HG02610 (cell line): ENCODE data around the gene PATJ.
"Not testable (repeated sequence)": the region's sequence is repeated elsewhere in the genome, so short reads cannot be mapped to it uniquely, and the experiment has no call there.

Experiments used
- ATAC-seq: cut with Tn5 transposase; IDR thresholded peaks from one replicate; pipeline ENCODE4 v1.9.1; 2021; ENCODE audit warnings: mild to moderate bottlenecking, moderate library complexity; ENCODE audit not compliant: unreplicated experiment

PATJ gene

DNA sequence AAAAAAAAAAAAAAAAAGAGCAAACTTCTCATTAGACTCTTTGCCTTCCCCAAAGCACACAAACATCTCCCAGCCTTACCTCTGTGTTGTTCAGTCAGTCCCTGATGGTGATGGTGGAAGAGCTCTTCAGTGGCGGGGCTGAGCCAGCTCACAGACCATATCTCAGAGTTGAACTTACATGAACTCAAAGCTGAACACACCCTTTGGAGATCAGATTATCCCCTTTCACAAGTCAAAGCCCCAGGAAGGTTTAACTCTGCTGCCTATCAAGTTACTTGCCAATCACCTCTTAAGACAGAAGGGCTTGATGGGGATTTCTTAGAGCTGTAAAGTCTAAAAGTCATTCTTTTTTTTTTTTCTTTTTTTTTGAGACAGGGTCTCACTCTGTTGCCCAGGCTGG, 397.1 kb downstream of the PATJ start:
- ATAC-seq: no peak

DNA sequence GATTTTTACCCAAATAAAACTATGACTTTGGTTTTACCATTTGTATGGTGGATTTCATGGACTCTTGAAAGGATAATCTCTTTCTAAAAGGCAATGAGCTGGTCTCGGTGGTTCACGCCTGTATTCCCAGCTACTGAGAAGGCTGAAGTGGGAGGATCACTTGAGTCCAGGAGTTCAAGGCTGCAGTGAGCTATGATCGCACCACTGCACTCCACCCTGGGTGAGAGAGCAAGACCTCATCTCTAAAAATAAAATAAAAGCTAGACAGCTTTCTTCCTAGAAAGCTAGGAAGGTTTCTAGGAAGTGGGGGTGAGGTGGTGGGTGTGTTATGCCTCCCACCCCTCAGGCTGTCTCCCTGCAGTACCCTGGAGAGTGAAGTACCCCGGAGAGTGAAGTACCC, 398.4 kb downstream of the PATJ start:
- ATAC-seq: no peak

DNA sequence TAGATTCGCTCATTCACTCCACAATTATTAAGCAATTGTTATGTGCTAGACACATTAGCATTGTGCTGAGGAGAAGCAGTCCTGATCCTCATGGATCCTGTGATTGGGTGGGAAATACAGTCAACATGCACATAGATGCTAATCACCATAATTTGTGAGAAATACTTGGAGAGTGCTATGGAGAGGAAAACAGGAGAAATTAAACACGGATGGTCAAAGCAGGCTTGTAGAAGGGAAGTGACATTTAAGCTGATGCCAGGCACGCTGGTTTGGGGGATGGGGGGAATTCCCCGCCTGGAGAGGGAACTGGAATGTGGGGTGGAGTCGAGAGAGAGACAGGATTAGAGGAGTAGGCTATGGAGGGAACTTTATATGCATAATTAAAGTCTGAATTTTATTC, 400.2 kb downstream of the PATJ start:
- no peak for ATAC-seq

DNA sequence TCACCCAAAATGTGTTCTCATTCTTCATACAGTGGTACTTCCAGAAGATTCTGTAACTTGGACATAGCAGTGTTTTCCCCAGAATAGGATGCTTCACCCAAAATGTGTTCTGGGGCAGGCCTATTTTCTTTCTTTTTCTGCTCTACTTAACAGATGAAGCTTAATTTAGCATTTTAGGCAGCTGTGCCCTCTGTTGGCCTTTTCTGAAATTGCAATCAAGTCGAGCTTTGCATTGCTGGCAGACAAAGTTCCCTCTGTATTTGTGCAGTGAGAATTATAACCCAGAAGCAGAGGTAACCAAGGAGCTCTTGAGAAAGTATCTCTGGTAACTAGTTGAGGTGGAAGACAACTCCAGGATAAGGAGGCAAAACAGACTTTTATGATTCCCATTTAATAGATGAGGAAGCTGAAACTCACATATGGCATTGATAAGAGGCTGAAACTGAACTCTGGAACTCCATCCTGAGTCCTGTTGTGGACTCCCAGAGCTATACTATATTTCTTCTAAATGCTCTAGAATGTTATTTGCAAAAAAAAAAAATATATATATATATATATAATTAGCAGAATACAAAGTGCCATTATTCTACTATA, 402.1 kb downstream of the PATJ start:
- no peak for ATAC-seq

DNA sequence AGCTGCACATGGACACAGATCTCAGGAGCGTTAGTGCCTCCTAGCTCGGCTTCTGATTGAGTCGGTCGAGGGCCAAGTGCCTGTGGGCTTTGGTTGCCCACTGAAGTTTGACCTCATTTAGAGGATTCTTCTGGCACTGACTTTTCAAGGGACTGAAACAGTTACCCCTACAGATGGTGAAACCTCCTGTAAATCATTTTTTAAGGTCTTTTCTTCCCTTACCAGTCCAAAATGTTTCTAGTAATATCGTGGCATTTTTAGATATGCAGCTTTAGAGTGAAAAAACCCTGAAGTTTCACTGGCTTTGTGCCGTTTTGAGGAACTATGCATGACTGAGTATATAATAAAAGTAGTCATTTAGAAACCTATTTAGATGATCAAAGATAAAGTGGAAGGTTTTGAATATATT, 417.7 kb downstream of the PATJ start:
- ATAC-seq: no peak

DNA sequence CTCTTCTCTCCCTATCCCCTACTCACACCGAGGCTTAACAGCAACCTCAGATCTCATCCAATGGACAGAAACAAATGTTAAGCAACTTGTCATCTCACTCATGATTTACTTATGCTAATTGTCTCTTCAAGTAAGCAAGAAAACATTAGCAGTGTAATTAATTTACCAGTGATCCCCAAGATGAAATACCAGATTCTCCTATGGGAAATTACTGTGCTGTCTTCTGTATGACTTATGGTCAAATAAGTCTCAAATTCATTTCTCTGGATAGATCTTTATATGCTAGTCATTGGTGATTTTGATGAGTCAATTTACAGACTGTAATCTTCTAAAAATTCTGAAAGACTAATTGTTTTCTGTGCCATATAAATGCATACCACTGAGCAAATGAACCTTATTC, 419.4 kb downstream of the PATJ start:
- ATAC-seq: no peak

DNA sequence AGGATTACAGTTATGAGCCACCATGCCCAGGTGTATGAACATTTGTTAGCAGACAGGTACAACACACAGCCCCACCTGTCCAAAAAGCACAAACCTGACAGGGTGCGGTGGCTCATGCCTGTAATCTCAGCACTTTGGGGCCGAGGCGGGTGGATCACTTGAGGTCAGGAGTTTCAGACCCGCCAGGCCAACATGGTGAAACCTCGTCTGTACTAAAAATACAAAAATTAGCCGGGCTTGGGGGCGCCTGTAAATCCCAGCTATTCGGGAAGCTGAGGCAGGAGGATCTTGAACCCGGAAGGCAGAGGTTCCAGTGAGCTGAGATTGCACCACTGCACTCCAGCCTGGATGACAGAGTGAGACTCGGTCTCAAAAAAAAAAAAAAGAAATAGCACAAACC, 428.1 kb downstream of the PATJ start:
- ATAC-seq: not testable (repeated sequence)

DNA sequence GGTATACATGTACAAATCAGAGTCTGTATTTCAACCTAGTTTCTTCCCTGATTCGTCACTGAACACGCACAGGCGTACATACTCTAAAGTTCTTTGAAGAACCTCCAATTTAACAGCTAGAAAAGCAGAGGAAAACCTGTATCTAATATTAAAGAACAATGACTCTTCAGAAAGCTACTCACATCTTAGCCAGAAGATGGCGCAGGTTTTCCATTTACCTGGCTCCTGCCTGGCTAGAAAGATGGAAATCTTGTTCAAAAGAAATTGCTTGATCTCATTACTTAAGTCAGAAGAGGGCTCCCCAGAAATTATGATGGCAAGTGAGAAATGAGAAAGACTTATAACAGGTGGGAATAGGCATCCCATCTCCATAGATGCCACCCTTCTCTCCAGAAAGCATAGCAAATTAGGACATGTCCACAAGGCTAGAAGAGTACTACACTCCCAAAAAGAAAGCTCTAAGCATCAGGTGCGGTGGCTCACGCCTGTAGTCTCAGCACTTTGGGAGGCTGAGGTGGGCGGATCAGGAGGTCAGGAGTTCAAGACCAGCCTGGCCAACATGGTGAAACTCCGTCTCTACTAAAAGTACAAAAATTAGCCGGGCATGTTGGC, 433.4 kb downstream of the PATJ start:
- no peak for ATAC-seq

DNA sequence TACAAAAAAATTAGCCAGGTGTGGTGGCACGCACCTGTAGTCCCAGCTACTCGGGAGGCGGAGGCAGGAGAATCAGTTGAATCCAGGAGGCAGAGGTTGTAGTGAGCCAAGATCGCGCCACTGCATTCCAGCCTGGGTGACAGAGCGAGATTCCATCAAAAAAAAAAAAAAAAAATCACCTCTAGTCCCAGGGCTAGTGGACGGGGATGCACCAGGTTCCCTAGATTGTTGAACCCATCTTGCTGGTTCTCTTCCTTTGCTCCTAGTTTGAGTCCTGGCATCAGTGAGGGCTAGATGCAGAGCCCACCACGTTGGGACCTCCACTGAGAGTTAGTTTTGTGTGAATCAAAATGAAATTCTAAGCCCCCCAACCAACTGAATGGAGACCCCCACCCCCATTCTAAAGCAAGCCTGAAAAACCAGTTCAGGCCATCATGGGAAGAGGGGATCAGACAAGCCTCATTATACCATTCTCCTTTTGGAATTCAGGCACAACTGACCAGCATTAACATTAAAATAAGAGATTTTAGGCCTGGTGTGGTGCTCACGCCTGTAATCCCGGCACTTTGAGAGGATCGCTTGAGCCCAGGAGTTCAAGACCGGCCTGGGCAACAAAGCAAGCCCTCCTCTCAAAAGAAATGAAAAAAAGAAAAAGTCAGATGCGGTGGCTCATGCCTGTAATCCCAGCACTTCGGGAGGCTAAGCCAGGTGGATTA, 434.5 kb downstream of the PATJ start:
- no peak for ATAC-seq

DNA sequence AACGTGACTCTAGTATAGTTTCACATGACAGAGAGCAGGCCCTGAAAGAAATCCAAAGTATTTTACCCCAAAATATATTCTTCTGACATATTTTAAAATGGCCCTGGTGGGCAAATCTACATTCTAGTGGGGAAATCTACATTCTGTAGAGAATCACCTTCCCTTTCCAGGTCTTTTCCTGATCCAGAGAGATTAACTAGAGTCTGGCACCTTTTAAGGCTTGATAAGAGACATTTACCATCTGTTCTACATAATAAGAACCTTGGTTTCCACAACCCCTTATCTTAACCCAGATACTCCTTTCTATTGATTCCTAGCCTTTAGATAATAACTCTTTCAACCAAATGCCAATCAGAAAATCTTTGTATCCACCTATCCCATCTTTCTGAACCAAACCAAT, 435.3 kb downstream of the PATJ start:
- no peak for ATAC-seq

DNA sequence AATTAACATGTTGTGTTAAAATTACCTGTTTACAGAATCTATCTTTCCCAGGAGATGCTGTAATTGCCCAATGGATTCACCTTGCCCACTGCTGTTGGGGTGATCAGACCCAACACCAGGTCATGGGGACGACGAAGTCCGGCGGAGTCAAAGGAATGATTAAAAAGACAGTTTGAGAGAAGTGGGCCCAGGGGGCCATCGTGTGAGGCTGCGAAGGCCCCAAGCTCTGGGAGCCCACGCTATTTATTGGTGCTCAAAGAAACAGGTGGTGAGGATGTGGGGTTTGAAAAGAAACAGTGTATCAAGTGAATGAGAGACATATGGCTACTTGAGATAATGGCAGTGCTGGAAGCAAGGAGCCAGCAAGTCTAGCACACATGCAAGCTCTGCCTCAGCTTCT, 436.1 kb downstream of the PATJ start:
- no peak for ATAC-seq

DNA sequence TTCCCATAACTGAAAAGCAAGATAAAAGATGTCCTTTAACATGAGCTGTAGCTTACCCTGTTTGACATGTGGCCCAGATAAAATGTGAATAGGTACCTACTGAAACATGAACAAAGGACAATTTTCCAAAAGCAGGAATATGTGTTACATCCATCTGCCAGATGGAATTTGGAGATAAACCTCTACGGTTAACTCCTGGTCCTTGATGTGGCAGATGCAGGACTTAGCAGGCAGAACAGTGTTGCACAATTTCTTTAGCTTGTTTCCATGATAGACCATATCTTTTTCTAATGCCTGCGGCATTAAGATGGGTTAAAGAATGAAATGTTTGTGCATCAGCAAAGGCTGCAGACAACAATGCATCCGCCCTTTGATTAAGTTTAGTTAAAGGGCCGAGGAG, 437.8 kb downstream of the PATJ start:
- not testable (repeated sequence) for ATAC-seq

DNA sequence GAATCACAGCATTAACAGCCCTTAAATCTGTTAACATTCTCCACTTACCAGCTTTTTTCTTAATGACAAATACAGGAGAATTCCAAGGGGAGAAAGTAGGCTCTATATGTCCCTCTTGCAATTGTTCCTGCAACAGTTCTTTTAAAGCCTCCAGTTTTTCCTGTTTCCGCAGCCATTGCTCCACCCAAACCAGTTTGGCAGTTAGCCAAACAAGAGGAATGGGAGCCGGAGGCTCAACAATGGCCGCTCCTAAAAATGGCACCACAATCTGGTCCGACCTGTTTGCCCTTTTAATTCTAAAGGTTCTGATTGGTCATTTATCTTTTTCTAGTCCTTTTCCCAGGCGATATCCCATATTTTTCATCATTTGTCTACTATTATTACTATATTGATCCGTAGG, 438.4 kb downstream of the PATJ start:
- ATAC-seq: no peak

DNA sequence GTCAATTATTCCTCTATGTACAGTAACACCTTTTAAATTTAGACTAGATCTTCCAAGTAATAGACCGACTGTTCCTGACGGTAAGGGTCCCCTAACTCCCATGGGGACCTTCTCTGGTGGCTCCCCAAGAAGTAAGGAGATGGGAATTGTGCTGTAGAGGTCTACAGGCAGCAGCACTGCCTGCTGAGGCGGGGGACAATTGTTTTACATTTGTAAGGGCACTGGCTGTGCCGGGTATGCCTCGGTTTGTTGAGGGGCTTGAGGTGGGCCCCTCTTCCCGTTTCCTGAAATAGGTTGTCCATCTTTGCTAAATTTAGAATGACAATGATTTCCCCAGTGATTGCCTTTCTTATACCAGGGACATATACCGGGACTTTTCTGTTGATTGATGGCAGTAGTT, 439.3 kb downstream of the PATJ start:
- ATAC-seq: no peak

DNA sequence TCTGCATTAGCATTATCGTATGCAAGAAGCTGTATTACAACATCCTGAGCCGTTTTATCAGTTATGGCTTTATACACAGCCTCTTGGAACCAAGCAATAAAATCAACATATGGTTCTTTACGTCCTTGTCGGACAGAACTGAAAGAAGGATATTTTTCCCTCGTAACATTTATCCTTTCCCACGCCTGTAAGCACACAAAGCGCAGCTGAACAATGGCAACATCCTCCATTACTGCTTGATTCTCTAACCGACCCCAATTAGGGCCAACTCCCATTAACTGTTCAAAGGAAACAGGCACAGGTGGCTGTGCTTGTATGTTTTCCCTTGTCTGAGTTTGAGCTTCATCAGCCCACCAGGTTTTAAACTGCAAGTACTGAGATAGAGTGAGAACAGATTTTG, 439.9 kb downstream of the PATJ start:
- ATAC-seq: not testable (repeated sequence)

DNA sequence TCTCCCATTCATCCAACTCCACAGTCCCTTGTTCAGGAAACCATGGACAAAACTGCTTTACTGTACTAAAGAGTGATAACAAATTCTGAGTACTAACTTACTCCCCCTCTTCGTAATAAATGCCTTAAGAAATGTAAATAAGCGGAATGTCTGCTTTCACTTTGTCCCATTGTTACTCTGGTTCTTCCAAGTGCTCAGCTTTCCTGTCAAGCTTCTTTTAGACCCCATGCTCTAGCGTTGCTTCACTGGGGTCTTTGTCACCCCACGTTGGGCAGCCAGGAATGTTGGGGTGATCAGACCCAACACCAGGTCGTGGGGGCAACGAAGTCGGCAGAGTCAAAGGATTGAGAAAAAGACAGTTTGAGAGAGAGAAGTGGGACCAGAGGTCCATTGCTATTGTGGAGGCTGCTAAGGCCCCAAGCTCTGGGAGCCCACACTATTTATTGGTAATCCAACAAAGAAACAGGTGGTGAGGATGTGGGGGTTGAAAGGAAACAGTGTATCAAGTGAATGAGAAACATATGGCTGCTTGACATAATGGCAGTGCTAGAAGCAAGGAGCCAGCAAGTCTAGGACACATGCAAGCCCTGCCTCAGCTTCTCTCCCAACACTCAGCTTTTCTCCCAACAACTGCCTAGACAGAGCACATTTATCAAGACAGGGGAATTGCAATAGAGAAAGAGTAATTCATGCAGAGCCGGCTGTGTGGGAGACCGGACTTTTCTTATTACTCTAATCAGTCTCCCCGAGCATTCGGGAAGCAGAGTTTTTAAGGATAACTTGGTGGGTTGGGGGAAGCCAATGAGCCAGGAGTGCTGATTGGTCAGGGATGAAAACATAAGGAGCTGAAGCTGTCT, 441.1 kb downstream of the PATJ start:
- ATAC-seq: not testable (repeated sequence)

DNA sequence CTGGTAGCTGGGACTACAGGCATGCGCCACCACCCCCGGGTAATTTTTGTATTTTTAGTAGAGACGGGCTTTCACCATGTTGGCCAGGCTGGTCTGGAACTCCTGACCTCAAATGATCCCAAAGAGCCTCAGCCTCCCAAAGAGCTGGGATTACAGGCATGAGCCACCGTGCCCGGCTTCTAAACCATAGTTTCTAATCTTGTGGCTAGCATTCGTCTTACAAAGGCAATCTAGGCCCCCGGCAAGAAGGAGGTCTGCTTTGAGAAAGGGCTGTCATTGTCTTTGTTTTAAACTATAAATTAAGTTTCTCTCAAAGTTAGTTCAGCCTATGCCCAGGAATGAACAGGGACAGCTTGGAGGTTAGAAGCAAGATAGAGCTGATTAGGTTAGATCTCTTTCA, 442.1 kb downstream of the PATJ start:
- no peak for ATAC-seq

DNA sequence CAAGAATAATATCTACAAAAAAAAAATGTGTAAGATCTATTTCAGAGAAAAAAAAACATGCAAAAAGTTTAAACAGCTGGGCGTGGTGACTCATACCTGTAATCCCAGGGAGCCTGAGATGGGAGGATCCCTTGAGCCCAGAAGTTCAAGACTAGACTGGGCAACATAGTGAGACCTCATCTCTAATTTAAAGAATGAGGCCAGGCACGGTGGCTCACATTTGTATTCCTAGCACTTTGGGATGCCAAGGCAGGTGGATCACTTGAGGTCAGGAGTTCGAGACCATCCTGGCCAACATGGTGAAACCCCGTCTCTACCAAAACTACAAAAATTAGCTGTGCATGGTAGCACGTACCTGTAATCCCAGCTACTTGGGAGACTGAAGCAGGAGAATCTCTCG, 443.0 kb downstream of the PATJ start:
- ATAC-seq: not testable (repeated sequence)

DNA sequence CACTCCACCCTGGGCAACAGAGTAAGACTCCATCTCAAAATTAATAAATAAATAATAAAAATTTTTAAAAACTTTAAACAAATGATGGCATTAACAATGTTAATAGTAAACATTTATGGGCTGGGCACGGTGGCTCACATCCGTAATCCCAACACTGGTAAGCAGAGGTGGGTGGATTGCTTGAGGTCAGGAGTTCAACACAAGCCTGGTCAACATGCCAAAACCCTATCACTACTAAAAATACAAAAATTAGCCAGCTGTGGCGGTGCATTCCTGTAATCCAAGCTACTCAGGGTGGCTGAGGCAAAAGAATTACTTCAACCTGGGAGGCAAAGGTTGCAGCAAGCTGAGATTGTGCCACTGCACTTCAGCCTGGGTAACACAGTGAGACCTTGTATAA, 443.4 kb downstream of the PATJ start:
- ATAC-seq: no peak

DNA sequence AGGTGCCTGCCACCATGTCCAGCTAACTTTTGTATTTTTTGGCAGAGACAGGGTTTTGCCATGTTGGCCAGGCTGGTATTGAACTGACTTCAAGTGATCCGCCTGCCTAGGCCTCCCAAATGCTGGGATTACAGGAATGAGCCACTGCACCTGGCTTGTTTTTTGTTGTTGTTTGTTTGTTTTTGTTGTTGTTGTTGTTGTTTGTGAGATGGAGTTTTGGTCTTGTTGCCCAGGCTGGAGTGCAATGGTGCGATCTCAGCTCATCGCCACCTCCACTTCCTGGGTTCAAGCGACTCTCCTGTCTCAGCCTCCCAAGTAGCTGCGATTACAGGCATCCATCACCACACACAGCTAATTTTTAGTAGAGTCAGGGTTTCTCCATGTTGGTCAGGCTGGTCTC, 445.3 kb downstream of the PATJ start:
- ATAC-seq: no peak

DNA sequence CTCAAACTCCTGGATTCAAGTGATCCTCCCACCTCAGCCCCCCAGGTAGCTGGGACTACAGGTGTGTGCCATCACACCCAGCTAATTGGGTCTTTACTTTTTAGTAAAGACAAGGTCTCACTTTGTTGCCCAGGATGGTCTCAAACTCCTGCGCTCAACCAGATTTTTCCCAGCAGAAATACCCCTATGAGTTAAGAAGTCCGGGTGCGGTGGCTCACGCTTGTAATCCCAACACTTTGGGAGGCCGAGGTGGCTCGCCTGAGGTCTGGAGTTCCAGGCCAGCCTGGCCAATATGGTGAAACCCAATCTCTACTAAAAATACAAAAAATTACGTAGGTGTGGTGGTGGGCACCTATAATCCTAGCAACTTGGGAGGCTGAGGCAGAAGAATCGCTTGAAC, 445.8 kb downstream of the PATJ start:
- no peak for ATAC-seq
